Fibroblast of villous mesenchyme (primary cell): ENCODE data around the gene GSTM5. TPM values are rescaled to one million over a fixed set of nuclear protein-coding genes. Genes with fewer than 3 reads are reported as not detected.
"Not testable (repeated sequence)": the region's sequence is repeated elsewhere in the genome, so short reads cannot be mapped to it uniquely, and the experiment has no call there.

Experiments used
- DNase-seq: peaks from one replicate; pipeline ENCODE4 v3.0.0-alpha.2; 2010; ENCODE audit warnings: low read depth
- H3K4me3 ChIP-seq: 2 replicates; pipeline ENCODE4 v1.5.1; 2011; ENCODE audit warnings: low read depth, mild to moderate bottlenecking, low read length
- total RNA-seq: library from RNA; depleted of rRNA; stranded (reverse); fragments of >200 nt; gene quantifications from 2 replicates; pipeline ENCODE4 v1.2.3, GENCODE V29; 2012
- TF ChIP-seq, protein P1 (sequence below): IDR thresholded peaks from 2 replicates; pipeline ENCODE4 v1.5.1; 2012; ENCODE audit warnings: low read depth, mild to moderate bottlenecking, low read length; ENCODE audit not compliant: insufficient read depth

GSTM5 gene
- total RNA-seq, 1 donor = 9.1 TPM

DNA sequence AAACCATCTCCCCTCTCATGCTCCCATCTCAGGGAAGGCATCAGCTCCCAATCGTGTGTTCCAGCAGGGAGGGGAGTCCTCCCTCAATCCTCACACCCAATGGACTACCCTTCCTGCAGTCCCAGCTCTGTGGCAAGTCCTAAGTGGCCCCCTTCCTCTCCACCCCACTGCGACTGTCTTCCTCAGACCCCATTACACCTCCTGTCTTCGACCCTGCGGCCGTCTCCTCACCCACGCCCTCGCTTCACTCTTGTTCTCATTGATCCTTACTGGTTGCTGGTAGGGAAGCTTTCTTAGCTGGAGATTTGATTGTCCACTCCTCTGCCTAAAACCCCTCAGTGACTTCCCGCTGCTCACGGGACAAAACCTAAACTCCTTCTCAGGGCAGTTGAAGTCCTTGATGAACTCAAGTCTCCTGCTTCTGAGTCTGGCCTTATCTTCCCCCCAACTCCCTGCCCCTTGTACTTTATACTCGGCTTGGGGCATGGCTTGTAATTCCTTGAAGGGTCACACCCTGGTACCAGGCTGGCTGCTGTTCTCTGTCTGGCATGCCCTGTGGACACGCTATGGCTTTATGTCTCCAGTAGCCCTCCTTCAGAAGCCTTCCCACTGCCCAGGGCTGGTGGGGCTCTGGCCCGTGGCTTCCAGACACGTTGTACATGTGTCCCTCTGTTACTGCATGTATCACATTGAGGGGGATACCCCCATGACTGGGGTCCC, 54.0 kb downstream of the GSTM5 start:
- TF ChIP-seq, protein P1, sequence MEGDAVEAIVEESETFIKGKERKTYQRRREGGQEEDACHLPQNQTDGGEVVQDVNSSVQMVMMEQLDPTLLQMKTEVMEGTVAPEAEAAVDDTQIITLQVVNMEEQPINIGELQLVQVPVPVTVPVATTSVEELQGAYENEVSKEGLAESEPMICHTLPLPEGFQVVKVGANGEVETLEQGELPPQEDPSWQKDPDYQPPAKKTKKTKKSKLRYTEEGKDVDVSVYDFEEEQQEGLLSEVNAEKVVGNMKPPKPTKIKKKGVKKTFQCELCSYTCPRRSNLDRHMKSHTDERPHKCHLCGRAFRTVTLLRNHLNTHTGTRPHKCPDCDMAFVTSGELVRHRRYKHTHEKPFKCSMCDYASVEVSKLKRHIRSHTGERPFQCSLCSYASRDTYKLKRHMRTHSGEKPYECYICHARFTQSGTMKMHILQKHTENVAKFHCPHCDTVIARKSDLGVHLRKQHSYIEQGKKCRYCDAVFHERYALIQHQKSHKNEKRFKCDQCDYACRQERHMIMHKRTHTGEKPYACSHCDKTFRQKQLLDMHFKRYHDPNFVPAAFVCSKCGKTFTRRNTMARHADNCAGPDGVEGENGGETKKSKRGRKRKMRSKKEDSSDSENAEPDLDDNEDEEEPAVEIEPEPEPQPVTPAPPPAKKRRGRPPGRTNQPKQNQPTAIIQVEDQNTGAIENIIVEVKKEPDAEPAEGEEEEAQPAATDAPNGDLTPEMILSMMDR = no peak
- no peak for DNase-seq
- H3K4me3 ChIP-seq = no peak overlapping the region

DNA sequence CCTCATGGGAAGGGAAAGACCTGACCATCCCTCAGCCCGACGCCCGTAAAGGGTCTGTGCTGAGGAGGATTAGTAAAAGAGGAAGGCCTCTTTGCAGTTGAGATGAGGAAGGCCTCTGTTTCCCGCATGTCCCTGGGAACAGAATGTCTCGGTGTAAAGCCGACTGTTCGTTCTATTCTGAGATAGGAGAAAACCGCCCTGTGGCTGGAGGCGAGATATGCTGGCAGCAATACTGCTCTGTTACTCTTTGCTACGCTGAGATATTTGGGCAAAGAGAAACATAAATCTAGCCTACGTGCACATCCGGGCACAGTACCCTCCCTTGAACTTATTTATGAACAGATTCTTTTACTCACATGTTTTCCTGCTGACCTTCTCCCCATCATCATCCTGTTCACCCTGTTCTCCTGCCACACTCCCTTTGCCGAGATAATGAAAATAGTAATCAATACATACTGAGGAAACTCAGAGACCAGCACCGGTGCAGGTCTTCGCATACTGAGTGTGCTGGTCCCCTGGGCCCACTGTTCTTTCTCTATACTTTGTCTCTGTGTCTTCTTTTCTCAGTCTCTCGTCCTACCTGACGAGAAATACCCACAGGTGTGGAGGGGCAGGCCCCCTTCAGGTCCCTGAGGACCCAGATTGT, 55.1 kb downstream of the GSTM5 start:
- peak; percentile 14 for DNase-seq
- H3K4me3 ChIP-seq = not testable (repeated sequence)

Other genes starting within 250 kb of the GSTM5 start
- 4.5 and 10.8 TPM in 2 replicates for gene SYPL2, start 245.7 kb upstream of the GSTM5 start, total RNA-seq
- 3.9 and 4.7 TPM in 2 replicates for gene ATXN7L2, start 228.3 kb upstream of the GSTM5 start, total RNA-seq
- 4.7 and 6.1 TPM in 2 replicates for gene CYB561D1, start 218.2 kb upstream of the GSTM5 start, total RNA-seq
- gene AMIGO1, start 202.5 kb upstream of the GSTM5 start, total RNA-seq = 0.97 and 3.5 TPM in 2 replicates
- gene GPR61, start 172.4 kb upstream of the GSTM5 start, total RNA-seq = under 0.01 TPM in 1 of 2 replicates, not detected in the other
- 14.2 and 17.3 TPM in 2 replicates for gene GNAI3, start 163.6 kb upstream of the GSTM5 start, total RNA-seq
- gene GNAT2, start 92.6 kb upstream of the GSTM5 start, total RNA-seq = under 0.01 and 0.43 TPM in 2 replicates
- 90.5 and 107 TPM in 2 replicates for gene AMPD2, start 92.4 kb upstream of the GSTM5 start, total RNA-seq
- gene GSTM4, start 56.2 kb upstream of the GSTM5 start, total RNA-seq = 11.7 and 15.1 TPM in 2 replicates
- 16.8 and 19.0 TPM in 2 replicates for gene GSTM2, start 44.2 kb upstream of the GSTM5 start, total RNA-seq
- gene GSTM1, start 24.4 kb upstream of the GSTM5 start, total RNA-seq = 0.86 TPM in 1 of 2 replicates, not detected in the other
- 84.7 and 104 TPM in 2 replicates for gene GSTM3, start 28.8 kb downstream of the GSTM5 start, total RNA-seq
- not detected in 2 replicates for gene EPS8L3, start 51.7 kb downstream of the GSTM5 start, total RNA-seq
- 24.5 and 64.8 TPM in 2 replicates for gene CSF1, start 198.6 kb downstream of the GSTM5 start, total RNA-seq